ENCODE data around the gene VWCE. TPM values are rescaled to one million over a fixed set of nuclear protein-coding genes. Genes with fewer than 3 reads are reported as not detected.

VWCE gene
- total RNA-seq, 1 experiment from 2014 or later, result 1.1 TPM

DNA sequence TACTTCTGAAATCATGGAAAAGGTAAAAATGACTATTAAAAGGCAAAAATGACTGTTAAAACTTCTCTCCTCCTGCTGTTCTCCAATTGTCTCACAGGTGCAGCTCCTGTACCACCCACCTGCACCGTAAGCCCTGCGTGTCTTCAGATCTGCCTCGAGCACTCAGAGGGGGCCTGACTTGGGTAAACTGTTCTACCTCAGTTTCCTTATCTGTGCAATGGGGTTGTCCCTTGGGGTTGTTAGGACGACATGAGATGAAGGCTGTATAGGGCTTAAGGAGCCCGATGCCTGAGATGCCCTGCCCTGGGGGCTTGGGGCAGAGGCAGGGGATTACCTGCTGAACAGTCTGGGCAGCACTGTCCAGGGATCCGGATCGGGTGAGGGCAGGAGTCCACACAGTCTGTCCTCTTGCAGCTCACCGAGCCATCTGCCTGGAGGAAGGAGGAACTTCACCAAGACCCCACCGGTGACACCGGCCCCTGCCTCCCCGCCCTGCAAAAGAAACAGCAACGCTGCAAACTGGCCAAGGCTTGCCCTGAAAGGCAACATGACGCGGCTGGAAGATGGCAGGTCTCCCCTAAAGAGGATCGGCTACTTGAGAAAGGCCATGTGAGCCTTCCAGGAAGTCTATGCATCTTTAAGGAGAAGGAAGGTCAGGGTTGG lies 26.4 kb downstream of the VWCE start:
- intact Hi-C loops (cut with micrococcal nuclease), result no loop called here
- no peaks in the 10 kb centered on the region for H3K9me3 Mint-ChIP-seq (ENCODE audit: unreplicated experiment)
- H3K36me3 Mint-ChIP-seq (ENCODE audit: insufficient read depth, unreplicated experiment), result peaks cover 11% of the 10 kb centered on the region
- DNase-seq (ENCODE audit: unreplicated experiment), result no peak
- CTCF ChIA-PET, result interaction anchor here (0.9 to 1.3 kb wide), 2 partner anchors 10 to 16 kb away, joined by 3 read pairs; no protein-coding TSS in a partner anchor
- no peaks in the 10 kb centered on the region for H3K4me1 Mint-ChIP-seq (ENCODE audit: insufficient read depth, unreplicated experiment)
- H3K27ac Mint-ChIP-seq (ENCODE audit: low read depth, unreplicated experiment), result no peak overlapping the region
- POLR2A ChIA-PET, result no interaction called here
- TF ChIP-seq, protein P1, sequence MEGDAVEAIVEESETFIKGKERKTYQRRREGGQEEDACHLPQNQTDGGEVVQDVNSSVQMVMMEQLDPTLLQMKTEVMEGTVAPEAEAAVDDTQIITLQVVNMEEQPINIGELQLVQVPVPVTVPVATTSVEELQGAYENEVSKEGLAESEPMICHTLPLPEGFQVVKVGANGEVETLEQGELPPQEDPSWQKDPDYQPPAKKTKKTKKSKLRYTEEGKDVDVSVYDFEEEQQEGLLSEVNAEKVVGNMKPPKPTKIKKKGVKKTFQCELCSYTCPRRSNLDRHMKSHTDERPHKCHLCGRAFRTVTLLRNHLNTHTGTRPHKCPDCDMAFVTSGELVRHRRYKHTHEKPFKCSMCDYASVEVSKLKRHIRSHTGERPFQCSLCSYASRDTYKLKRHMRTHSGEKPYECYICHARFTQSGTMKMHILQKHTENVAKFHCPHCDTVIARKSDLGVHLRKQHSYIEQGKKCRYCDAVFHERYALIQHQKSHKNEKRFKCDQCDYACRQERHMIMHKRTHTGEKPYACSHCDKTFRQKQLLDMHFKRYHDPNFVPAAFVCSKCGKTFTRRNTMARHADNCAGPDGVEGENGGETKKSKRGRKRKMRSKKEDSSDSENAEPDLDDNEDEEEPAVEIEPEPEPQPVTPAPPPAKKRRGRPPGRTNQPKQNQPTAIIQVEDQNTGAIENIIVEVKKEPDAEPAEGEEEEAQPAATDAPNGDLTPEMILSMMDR (IDR thresholded peaks at IDR 0.05; ENCODE audit: unreplicated experiment), result no peak
- H3K4me3 Mint-ChIP-seq (ENCODE audit: unreplicated experiment), result no peak overlapping the region
- BruUV-seq (replicated peaks), result no TSS peak
- no peaks in the 10 kb centered on the region for H3K27me3 Mint-ChIP-seq (ENCODE audit: insufficient read depth, unreplicated experiment)

DNA sequence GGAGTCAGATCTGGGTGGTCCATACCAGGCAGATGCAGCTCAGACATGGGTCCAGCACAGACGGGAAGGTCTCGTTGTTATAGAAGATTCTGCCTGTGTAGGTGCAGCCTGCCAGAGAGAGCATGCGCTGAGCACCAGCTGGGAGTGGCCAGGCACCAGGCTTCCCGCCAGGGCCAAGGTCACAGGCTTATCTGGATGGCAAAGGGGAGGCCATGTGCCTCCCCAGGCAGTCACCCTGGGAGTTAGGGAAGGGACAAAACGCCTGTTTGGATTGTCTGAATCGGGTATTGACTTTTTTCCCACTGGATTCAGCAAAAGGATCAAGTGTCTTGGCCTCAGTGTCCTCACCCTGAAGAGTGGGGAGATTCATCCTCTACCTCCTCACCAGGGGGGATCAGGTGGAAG lies 27.7 kb downstream of the VWCE start:
- H3K9me3 Mint-ChIP-seq (ENCODE audit: unreplicated experiment), result no peaks in the 10 kb centered on the region
- intact Hi-C loops (cut with micrococcal nuclease), result no loop called here
- peaks cover 11% of the 10 kb centered on the region for H3K36me3 Mint-ChIP-seq (ENCODE audit: insufficient read depth, unreplicated experiment)
- CTCF ChIA-PET, result interaction anchor here (0.6 to 3.7 kb wide), 5 partner anchors 12 to 94 kb away, joined by 3 to 25 read pairs (median 3); no protein-coding TSS in a partner anchor
- no peak overlapping the region for H3K27ac Mint-ChIP-seq (ENCODE audit: low read depth, unreplicated experiment)
- no peaks in the 10 kb centered on the region for H3K27me3 Mint-ChIP-seq (ENCODE audit: insufficient read depth, unreplicated experiment)
- POLR2A ChIA-PET, result no interaction called here
- no peaks in the 10 kb centered on the region for H3K4me1 Mint-ChIP-seq (ENCODE audit: insufficient read depth, unreplicated experiment)
- DNase-seq (ENCODE audit: unreplicated experiment), result no peak
- BruUV-seq (replicated peaks), result no TSS peak
- H3K4me3 Mint-ChIP-seq (ENCODE audit: unreplicated experiment), result no peak overlapping the region
- TF ChIP-seq, protein P1 (IDR thresholded peaks at IDR 0.05; ENCODE audit: unreplicated experiment), result no peak

DNA sequence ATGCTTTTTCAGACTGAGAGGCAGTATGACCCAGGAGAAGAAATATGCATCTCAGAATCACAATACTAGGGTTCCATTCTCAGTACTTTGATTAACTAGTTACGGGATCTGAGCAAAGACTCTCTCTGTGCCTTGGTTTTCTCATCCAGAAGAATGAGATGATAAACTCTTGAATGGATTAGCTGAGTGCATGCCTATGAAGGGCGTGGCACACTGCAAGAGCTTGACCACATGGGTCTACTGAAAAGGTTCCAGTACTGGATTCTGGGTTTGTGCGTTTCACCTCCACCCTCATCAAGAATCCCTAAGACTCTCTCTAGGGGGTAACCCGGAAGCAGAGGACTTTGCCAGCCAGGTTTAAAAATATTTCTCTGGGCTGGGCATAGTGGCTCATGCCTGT lies 28.5 kb downstream of the VWCE start:
- no peaks in the 10 kb centered on the region for H3K9me3 Mint-ChIP-seq (ENCODE audit: unreplicated experiment)
- H3K27me3 Mint-ChIP-seq (ENCODE audit: insufficient read depth, unreplicated experiment), result no peaks in the 10 kb centered on the region
- H3K4me1 Mint-ChIP-seq (ENCODE audit: insufficient read depth, unreplicated experiment), result no peaks in the 10 kb centered on the region
- H3K27ac Mint-ChIP-seq (ENCODE audit: low read depth, unreplicated experiment), result no peak overlapping the region
- intact Hi-C loops (cut with micrococcal nuclease), result no loop called here
- ChIA-PET CTCF (interaction anchor here (0.6 to 3.7 kb wide), 8 partner anchors 12 to 587 kb away, joined by 3 to 25 read pairs (median 3); no protein-coding TSS in a partner anchor), POLR2A (interaction anchor here (0.6 to 0.9 kb wide), 3 partner anchors 32 to 215 kb away, joined by 3 to 4 read pairs (median 3); no protein-coding TSS in a partner anchor)
- H3K4me3 Mint-ChIP-seq (ENCODE audit: unreplicated experiment), result no peak overlapping the region
- peaks cover 11% of the 10 kb centered on the region for H3K36me3 Mint-ChIP-seq (ENCODE audit: insufficient read depth, unreplicated experiment)
- DNase-seq (ENCODE audit: unreplicated experiment), result no peak
- BruUV-seq (replicated peaks), result no TSS peak
- TF ChIP-seq, protein P1 (IDR thresholded peaks at IDR 0.05; ENCODE audit: unreplicated experiment), result no peak

DNA sequence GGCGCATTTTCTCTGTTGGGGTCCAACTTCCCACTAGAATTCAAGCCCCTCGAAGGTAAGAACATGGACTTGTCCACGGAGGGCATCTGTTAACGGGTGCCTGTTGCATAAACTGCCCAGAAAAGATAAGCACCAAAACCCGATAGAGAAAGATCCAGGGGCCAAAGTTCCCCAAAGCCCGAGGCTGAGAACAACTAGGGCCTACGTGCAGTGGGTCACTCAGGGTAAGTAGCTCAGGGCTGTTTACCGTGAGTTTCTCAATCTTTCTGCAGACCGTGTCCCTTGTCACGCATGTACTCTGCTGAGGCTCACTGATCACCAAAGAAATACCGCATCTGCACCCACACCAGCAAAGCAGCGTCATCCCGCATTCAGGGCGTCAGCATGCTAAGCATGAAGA lies 29.8 kb downstream of the VWCE start:
- Mint-ChIP-seq H3K27ac (ENCODE audit: low read depth, unreplicated experiment) (no peak overlapping the region), H3K9me3 (ENCODE audit: unreplicated experiment) (no peaks in the 10 kb centered on the region), H3K36me3 (ENCODE audit: insufficient read depth, unreplicated experiment) (peaks cover 11% of the 10 kb centered on the region), H3K4me1 (ENCODE audit: insufficient read depth, unreplicated experiment) (no peaks in the 10 kb centered on the region), H3K27me3 (ENCODE audit: insufficient read depth, unreplicated experiment) (no peaks in the 10 kb centered on the region), H3K4me3 (ENCODE audit: unreplicated experiment) (no peak overlapping the region)
- BruUV-seq (replicated peaks), result no TSS peak
- ChIA-PET CTCF (interaction anchor here (3.7 kb wide), 1 partner anchor 10 kb away, joined by 25 read pairs; no protein-coding TSS in a partner anchor), POLR2A (no interaction called here)
- intact Hi-C loops (cut with micrococcal nuclease), result no loop called here
- DNase-seq (ENCODE audit: unreplicated experiment), result no peak
- TF ChIP-seq, protein P1 (IDR thresholded peaks at IDR 0.05; ENCODE audit: unreplicated experiment), result no peak

All from MCF 10A (cell line).